Nephron (organoid): Measurements from ENCODE around the gene CPHXL2.

ENCODE experiments used
- H3K27ac Mint-ChIP-seq, 3 experiments: 2 replicates each; pipeline ENCODE4 v1.8.0; 2020; ENCODE audit warnings: mixed read lengths in 3 of 3, mild to moderate bottlenecking in 2 of 3, moderate library complexity in 1 of 3
- H3K27me3 Mint-ChIP-seq: 2 replicates; pipeline ENCODE4 v1.8.0; 2021; ENCODE audit warnings: low read depth, mild to moderate bottlenecking, moderate library complexity, mixed read lengths
- H3K36me3 Mint-ChIP-seq: 2 replicates; pipeline ENCODE4 v1.8.0; 2020; ENCODE audit warnings: low read depth, mixed read lengths
- H3K4me1 Mint-ChIP-seq: 2 replicates; pipeline ENCODE4 v1.8.0; 2020; ENCODE audit warnings: mixed read lengths
- H3K4me3 Mint-ChIP-seq, 3 experiments: 2 replicates each; pipeline ENCODE4 v1.8.0; 2020; ENCODE audit warnings: mild to moderate bottlenecking in 3 of 3, mixed read lengths in 3 of 3, moderate library complexity in 2 of 3
- H3K9me3 Mint-ChIP-seq: 2 replicates; pipeline ENCODE4 v1.8.0; 2020; ENCODE audit warnings: mixed read lengths
- CTCF ChIP-seq, 3 experiments: fragments of 200-600 bp; sonication (generic); IDR thresholded peaks; one replicate each; pipeline ENCODE4 v1.5.0; 2021; ENCODE audit warnings: antibody characterized with exemption in 3 of 3; ENCODE audit not compliant: unreplicated experiment in 3 of 3

The CPHXL2 gene

GRCh38 chr16:75618780-75619179 is 58.0 kb downstream of the CPHXL2 start:
- Mint-ChIP-seq H3K27ac (no peak overlapping the region), H3K36me3 (peaks cover 57% of the 10 kb centered on the region), H3K9me3 (no peaks in the 10 kb centered on the region), H3K4me3 (no peak overlapping the region), H3K27me3 (no peaks in the 10 kb centered on the region), H3K4me1 (peaks cover 18% of the 10 kb centered on the region)
- TF ChIP-seq CTCF (IDR thresholded peaks at IDR 0.05; ENCODE audit: unreplicated experiment in 3 of 3), result no peak

- Mint-ChIP-seq H3K9me3 (no peaks in the 10 kb centered on the region), H3K36me3 (peaks cover 70% of the 10 kb centered on the region), H3K27ac (no peak overlapping the region), H3K4me3 (no peak overlapping the region), H3K27me3 (no peaks in the 10 kb centered on the region), H3K4me1 (peaks cover 13% of the 10 kb centered on the region)
- no peak for TF ChIP-seq CTCF (IDR thresholded peaks at IDR 0.05; ENCODE audit: unreplicated experiment in 3 of 3)
Measured at GRCh38 chr16:75617121-75617520, 59.7 kb downstream of the CPHXL2 start.

- no peak for TF ChIP-seq CTCF (IDR thresholded peaks at IDR 0.05; ENCODE audit: unreplicated experiment in 3 of 3)
- H3K9me3 Mint-ChIP-seq, result no peaks in the 10 kb centered on the region
- no peak overlapping the region for H3K4me3 Mint-ChIP-seq
- peaks cover 72% of the 10 kb centered on the region for H3K36me3 Mint-ChIP-seq
- peaks cover 10% of the 10 kb centered on the region for H3K4me1 Mint-ChIP-seq
- H3K27ac Mint-ChIP-seq, result no peak overlapping the region
- H3K27me3 Mint-ChIP-seq, result no peaks in the 10 kb centered on the region
Measured at GRCh38 chr16:75616521-75617010, 60.2 kb downstream of the CPHXL2 start.

GRCh38 chr16:75615619-75616018 is 61.2 kb downstream of the CPHXL2 start:
- H3K36me3 Mint-ChIP-seq, result peaks cover 68% of the 10 kb centered on the region
- peaks cover under 1% of the 10 kb centered on the region for H3K4me1 Mint-ChIP-seq
- no peaks in the 10 kb centered on the region for H3K9me3 Mint-ChIP-seq
- H3K4me3 Mint-ChIP-seq, result no peak overlapping the region
- H3K27me3 Mint-ChIP-seq, result no peaks in the 10 kb centered on the region
- no peak for TF ChIP-seq CTCF (IDR thresholded peaks at IDR 0.05; ENCODE audit: unreplicated experiment in 3 of 3)
- no peak overlapping the region for H3K27ac Mint-ChIP-seq

GRCh38 chr16:75614066-75614897 is 62.5 kb downstream of the CPHXL2 start:
- no peaks in the 10 kb centered on the region for H3K9me3 Mint-ChIP-seq
- H3K27me3 Mint-ChIP-seq, result no peaks in the 10 kb centered on the region
- H3K27ac Mint-ChIP-seq, result no peak overlapping the region
- peaks cover 68% of the 10 kb centered on the region for H3K36me3 Mint-ChIP-seq
- TF ChIP-seq CTCF (IDR thresholded peaks at IDR 0.05; ENCODE audit: unreplicated experiment in 3 of 3), result no peak
- H3K4me3 Mint-ChIP-seq, result no peak overlapping the region
- H3K4me1 Mint-ChIP-seq, result no peaks in the 10 kb centered on the region
